ENCODE results near the gene CCR4. TPM values are rescaled to one million over a fixed set of nuclear protein-coding genes. Genes with fewer than 3 reads are reported as not detected.

CCR4 gene
- total RNA-seq, 1 experiment from 2014 or later: not detected

DNA sequence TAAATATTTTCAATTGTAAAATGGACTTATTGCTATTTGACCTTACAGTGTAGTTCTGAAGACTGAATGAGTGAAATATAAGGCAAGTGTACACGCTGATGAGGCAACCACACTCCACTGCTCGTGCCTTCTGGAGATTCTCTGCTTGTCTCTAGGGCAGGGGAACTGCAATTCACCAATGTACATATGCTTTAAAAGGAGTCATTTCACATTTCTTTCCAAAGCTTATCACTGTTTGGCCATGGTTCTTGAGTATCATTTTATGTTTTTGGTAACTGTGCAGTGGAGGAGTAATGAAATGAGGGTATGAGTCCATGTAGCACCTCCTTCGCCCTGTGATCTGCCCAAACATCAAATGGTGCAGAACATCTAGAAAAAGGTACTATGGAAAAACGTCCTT lies 43.7 kb downstream of the CCR4 start:
- Histone ChIP-seq H3K9ac (ENCODE audit: low read length) (no peak overlapping the region), H3K4me1 (ENCODE audit: control insufficient read depth in 1 of 2, insufficient read depth in 2 of 2, low read length in 2 of 2) (no peaks in the 10 kb centered on the region), H4K20me1 (ENCODE audit: insufficient read depth) (no peaks in the 10 kb centered on the region), H3K9me3 (ENCODE audit: control insufficient read depth in 1 of 2, insufficient read depth in 1 of 2, low read depth in 1 of 2, low read length in 2 of 2) (no peaks in the 10 kb centered on the region), H3K4me3 (replicated peaks in 1 of 2; ENCODE audit: low read depth in 1 of 2, low read length in 2 of 2) (no peak overlapping the region), H3K79me2 (ENCODE audit: insufficient read depth, low read length) (no peaks in the 10 kb centered on the region), H2AFZ (ENCODE audit: low read depth, low read length, poor library complexity, severe bottlenecking) (no peak overlapping the region), H3K36me3 (ENCODE audit: control insufficient read depth in 1 of 2, insufficient read depth in 2 of 2, low read length in 2 of 2) (no peaks in the 10 kb centered on the region), H3K4me2 (ENCODE audit: low read length) (no peak overlapping the region), H3K27ac (ENCODE audit: low read depth, low read length) (no peak overlapping the region), H3K9me2 (ENCODE audit: insufficient read depth) (no peaks in the 10 kb centered on the region), H3K27me3 (ENCODE audit: insufficient read depth, low read length) (no peaks in the 10 kb centered on the region)
- CTCF ChIA-PET: no interaction called here
- ATAC-seq: no peak
- POLR2A ChIA-PET: no interaction called here
- RAD21 ChIA-PET (ENCODE audit: low non-redundant PET in 1 of 2, low total read pairs in 2 of 2, uncharacterized antibody in 2 of 2, unreplicated experiment in 2 of 2): no interaction called here
- intact Hi-C loops (cut with micrococcal nuclease): no loop called here
- DNase-seq (ENCODE audit: low read depth, low spot score): no peak
- no peak for TF ChIP-seq ELF1 (IDR thresholded peaks at IDR 0.05; ENCODE audit: borderline replicate concordance, low read depth)
- no peak for TF ChIP-seq POLR2AphosphoS5 (IDR thresholded peaks at IDR 0.05; ENCODE audit: low read depth, low read length)
- TF ChIP-seq, protein P1, sequence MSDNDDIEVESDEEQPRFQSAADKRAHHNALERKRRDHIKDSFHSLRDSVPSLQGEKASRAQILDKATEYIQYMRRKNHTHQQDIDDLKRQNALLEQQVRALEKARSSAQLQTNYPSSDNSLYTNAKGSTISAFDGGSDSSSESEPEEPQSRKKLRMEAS (IDR thresholded peaks at IDR 0.05): no peak
- TF ChIP-seq, protein P2, sequence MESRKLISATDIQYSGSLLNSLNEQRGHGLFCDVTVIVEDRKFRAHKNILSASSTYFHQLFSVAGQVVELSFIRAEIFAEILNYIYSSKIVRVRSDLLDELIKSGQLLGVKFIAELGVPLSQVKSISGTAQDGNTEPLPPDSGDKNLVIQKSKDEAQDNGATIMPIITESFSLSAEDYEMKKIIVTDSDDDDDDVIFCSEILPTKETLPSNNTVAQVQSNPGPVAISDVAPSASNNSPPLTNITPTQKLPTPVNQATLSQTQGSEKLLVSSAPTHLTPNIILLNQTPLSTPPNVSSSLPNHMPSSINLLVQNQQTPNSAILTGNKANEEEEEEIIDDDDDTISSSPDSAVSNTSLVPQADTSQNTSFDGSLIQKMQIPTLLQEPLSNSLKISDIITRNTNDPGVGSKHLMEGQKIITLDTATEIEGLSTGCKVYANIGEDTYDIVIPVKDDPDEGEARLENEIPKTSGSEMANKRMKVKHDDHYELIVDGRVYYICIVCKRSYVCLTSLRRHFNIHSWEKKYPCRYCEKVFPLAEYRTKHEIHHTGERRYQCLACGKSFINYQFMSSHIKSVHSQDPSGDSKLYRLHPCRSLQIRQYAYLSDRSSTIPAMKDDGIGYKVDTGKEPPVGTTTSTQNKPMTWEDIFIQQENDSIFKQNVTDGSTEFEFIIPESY (IDR thresholded peaks at IDR 0.05; ENCODE audit: extremely low read depth, insufficient replicate concordance, low read length): no peak
- TF ChIP-seq CEBPB (IDR thresholded peaks at IDR 0.05; ENCODE audit: low read depth): no peak
- TF ChIP-seq EGR1 (IDR thresholded peaks at IDR 0.05; ENCODE audit: low read depth): no peak
- TF ChIP-seq EZH2 (IDR thresholded peaks at IDR 0.05): no peak
- no TSS peak for BruUV-seq (replicated peaks)

DNA sequence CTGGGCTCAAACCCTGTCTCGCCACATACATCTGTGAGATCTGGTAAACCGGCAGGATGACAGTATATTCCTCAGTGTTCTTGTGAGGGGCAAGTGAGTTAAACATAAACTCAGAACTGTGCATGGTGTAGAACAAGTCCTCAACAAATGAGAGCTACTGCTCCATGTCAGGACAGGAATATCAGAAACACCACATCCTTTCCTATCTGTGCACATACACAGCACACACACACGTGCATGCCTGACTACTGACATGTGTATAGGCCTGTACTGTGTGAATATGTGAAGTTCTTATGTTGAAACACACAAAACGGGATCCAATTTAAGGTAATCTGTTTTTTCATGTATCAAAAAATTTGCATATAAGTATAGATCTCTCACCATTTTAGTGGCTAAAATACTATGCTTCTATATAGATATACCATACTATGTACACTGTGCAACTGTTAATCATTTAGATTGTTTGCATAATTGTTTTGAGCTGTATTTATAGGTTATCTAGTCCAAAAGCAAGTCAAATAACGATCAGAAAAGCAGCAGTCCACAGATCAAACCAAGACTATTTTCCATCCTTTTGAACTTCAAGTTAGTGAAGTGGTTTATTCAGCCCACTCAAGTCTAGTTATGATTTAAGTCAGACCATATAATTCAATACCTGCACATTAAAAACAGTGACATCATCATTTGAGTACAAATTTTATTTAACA lies 44.8 kb downstream of the CCR4 start:
- H3K4me2 ChIP-seq (ENCODE audit: low read length): no peak overlapping the region
- ChIA-PET CTCF (no interaction called here), RAD21 (ENCODE audit: low non-redundant PET in 1 of 2, low total read pairs in 2 of 2, uncharacterized antibody in 2 of 2, unreplicated experiment in 2 of 2) (no interaction called here), POLR2A (no interaction called here)
- no peaks in the 10 kb centered on the region for H4K20me1 ChIP-seq (ENCODE audit: insufficient read depth)
- H2AFZ ChIP-seq (ENCODE audit: low read depth, low read length, poor library complexity, severe bottlenecking): no peak overlapping the region
- no peaks in the 10 kb centered on the region for H3K79me2 ChIP-seq (ENCODE audit: insufficient read depth, low read length)
- intact Hi-C loops (cut with micrococcal nuclease): no loop called here
- no TSS peak for BruUV-seq (replicated peaks)
- H3K27me3 ChIP-seq (ENCODE audit: insufficient read depth, low read length): no peaks in the 10 kb centered on the region
- H3K4me1 ChIP-seq (ENCODE audit: control insufficient read depth in 1 of 2, insufficient read depth in 2 of 2, low read length in 2 of 2): no peaks in the 10 kb centered on the region
- DNase-seq (ENCODE audit: low read depth, low spot score): no peak
- no peaks in the 10 kb centered on the region for H3K9me3 ChIP-seq (ENCODE audit: control insufficient read depth in 1 of 2, insufficient read depth in 1 of 2, low read depth in 1 of 2, low read length in 2 of 2)
- no peak overlapping the region for H3K4me3 ChIP-seq (replicated peaks in 1 of 2; ENCODE audit: low read depth in 1 of 2, low read length in 2 of 2)
- no peak overlapping the region for H3K9ac ChIP-seq (ENCODE audit: low read length)
- no peak overlapping the region for H3K27ac ChIP-seq (ENCODE audit: low read depth, low read length)
- no peaks in the 10 kb centered on the region for H3K9me2 ChIP-seq (ENCODE audit: insufficient read depth)
- H3K36me3 ChIP-seq (ENCODE audit: control insufficient read depth in 1 of 2, insufficient read depth in 2 of 2, low read length in 2 of 2): no peaks in the 10 kb centered on the region
- ATAC-seq: no peak
- TF ChIP-seq EGR1 (IDR thresholded peaks at IDR 0.05; ENCODE audit: low read depth) (no peak), FOSL1 (IDR thresholded peaks at IDR 0.05; ENCODE audit: low read depth) (no peak), SRF (IDR thresholded peaks at IDR 0.05; ENCODE audit: low read depth) (no peak), POLR2AphosphoS5 (IDR thresholded peaks at IDR 0.05; ENCODE audit: low read depth, low read length) (no peak), SIN3A (IDR thresholded peaks at IDR 0.05; ENCODE audit: low read depth) (no peak), JUND (IDR thresholded peaks at IDR 0.05) (no peak), POLR2A (IDR thresholded peaks at IDR 0.05; ENCODE audit: borderline replicate concordance, extremely low read depth, insufficient read depth, insufficient read length) (no peak), ZNF274 (IDR thresholded peaks at IDR 0.05; ENCODE audit: low read depth, low read length) (no peak), TCF7L2 (IDR thresholded peaks at IDR 0.05; ENCODE audit: borderline replicate concordance, extremely low read depth, insufficient read depth, insufficient read length) (no peak), SP1 (IDR thresholded peaks at IDR 0.05; ENCODE audit: low read depth) (no peak), EZH2 (IDR thresholded peaks at IDR 0.05) (no peak), RAD21 (IDR thresholded peaks at IDR 0.05; ENCODE audit: low read depth) (no peak)
- TF ChIP-seq, protein P2 (IDR thresholded peaks at IDR 0.05; ENCODE audit: extremely low read depth, insufficient replicate concordance, low read length): no peak
- TF ChIP-seq, protein P3, sequence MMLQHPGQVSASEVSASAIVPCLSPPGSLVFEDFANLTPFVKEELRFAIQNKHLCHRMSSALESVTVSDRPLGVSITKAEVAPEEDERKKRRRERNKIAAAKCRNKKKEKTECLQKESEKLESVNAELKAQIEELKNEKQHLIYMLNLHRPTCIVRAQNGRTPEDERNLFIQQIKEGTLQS (IDR thresholded peaks at IDR 0.05): no peak

Data from HCT116 (cell line).